Stomach (tissue), 9 donors: Measurements from ENCODE around the gene LRRTM4. TPM values are rescaled to one million over a fixed set of nuclear protein-coding genes. Genes with fewer than 3 reads are reported as not detected.

ENCODE experiments used
- DNase-seq, 2 donors: peaks; one replicate each; pipeline versions ENCODE4 v3.0.0 to v3.0.0-alpha.2; 2013 to 2019
- H3K27ac ChIP-seq, 5 donors: fragments of 200-600 bp in 4 of 5; sonication (generic) in 4 of 5; one replicate each; pipeline ENCODE4 v1.5.1; 2013 to 2019; ENCODE audit warnings: mild to moderate bottlenecking in 1 of 5, moderate library complexity in 1 of 5
- H3K27me3 ChIP-seq, 3 donors: fragments of 200-600 bp; sonication (generic); one replicate each; pipeline ENCODE4 v1.5.1; 2017 to 2019; ENCODE audit warnings: mixed run types in 1 of 3
- H3K36me3 ChIP-seq, 4 donors: fragments of 200-600 bp; sonication (generic); 1 replicate in 3 of 4; 2 replicates in 1 of 4; pipeline ENCODE4 v1.5.1; 2016 to 2019
- H3K4me1 ChIP-seq, 4 donors: fragments of 200-600 bp; sonication (generic); one replicate each; pipeline ENCODE4 v1.5.1; 2016 to 2019
- H3K4me3 ChIP-seq, 4 donors: fragments of 200-600 bp; sonication (generic) in 3 of 4; one replicate each; pipeline ENCODE4 v1.5.1; 2016 to 2019; ENCODE audit warnings: mild to moderate bottlenecking in 1 of 4
- H3K9me3 ChIP-seq, 4 donors: fragments of 200-600 bp; sonication (generic); one replicate each; pipeline ENCODE4 v1.5.1; 2016 to 2019
- CTCF ChIP-seq, 7 experiments: fragments of 450-650 bp in 4 of 7; fragments of 200-600 bp in 3 of 7; sonication (generic) in 3 of 7; IDR thresholded peaks; one replicate each; pipeline ENCODE4 v1.5.1; 2016 to 2019; ENCODE audit warnings: antibody characterized with exemption in 7 of 7, control low read depth in 2 of 7, mild to moderate bottlenecking in 1 of 7
- EP300 ChIP-seq: sonication (generic); formaldehyde crosslinking; IDR thresholded peaks from one replicate; pipeline ENCODE4 v1.6.1; 2017; ENCODE audit warnings: antibody characterized with exemption
- POLR2A ChIP-seq, 4 donors: fragments of 450-650 bp; IDR thresholded peaks; one replicate each; pipeline ENCODE4 v1.6.1; 2016; ENCODE audit warnings: antibody characterized with exemption in 4 of 4, control low read depth in 2 of 4, mild to moderate bottlenecking in 1 of 4, moderate library complexity in 1 of 4
- POLR2AphosphoS5 ChIP-seq, 3 donors: sonication (generic); formaldehyde crosslinking; IDR thresholded peaks; one replicate each; pipeline ENCODE4 v1.6.1; 2016; ENCODE audit warnings: antibody characterized with exemption in 3 of 3
- WGBS, 5 donors: extraction: QIAGEN DNeasy Blood & Tissue Kit in 3 of 5; methylation state at CpG; one replicate each; pipeline versions ENCODE4 v1.1.5 to v1.1.7; 2013 to 2018; 5-methylcytosine and 5-hydroxymethylcytosine counted together
- intact Hi-C: fragments of 100-400 bp; cut with DNase I; formaldehyde crosslinking; loops from one replicate; pipeline ENCODE4 v1.15.1; 2023; ENCODE audit warnings: low total_unique reads
- polyA plus RNA-seq, 3 donors: library from polyadenylated mRNA; stranded (reverse); fragments of 200-250 nt; gene quantifications; one replicate each; pipeline ENCODE4 v1.2.3, GENCODE V29; 2013
- total RNA-seq, 5 donors: library from RNA; depleted of rRNA; stranded (reverse); fragments of >200 nt; gene quantifications; one replicate each; pipeline versions ENCODE4 v1.1.0 to v1.2.3, GENCODE V29; 2014 to 2016
- donor health status: healthy with polysubstance abuse.
- donor health status: Bipolar disorder and iron deficiency.
- donor health status: healthy.

The LRRTM4 gene
- total and polyA plus RNA-seq, 8 donors = 0.13 to 2.2 (median 0.19) TPM; not detected in 5

DNA sequence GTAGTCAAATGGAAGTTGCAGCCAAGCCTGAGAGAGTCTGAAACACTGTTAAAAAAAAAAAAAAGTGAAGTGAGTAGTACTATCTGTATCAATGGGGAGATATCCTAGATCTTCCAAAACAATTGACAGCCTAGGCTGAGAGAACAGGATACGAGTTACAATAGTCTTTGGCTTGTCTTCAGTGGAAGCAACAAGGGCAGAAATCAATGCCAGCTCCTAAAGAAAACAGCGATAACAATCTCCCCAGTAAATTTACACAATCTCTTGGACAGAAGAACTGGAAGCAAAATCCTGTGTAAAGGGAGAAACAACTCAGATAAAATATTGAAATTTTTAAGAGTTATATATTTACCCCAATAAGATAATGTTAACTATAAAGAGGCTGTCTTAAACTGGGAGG, 508.7 kb downstream of the LRRTM4 start:
- no peak for TF ChIP-seq POLR2AphosphoS5 (IDR thresholded peaks at IDR 0.05)
- no peak for TF ChIP-seq CTCF (IDR thresholded peaks at IDR 0.05)
- TF ChIP-seq EP300 = no peak
- no peak for TF ChIP-seq POLR2A (IDR thresholded peaks at IDR 0.05)
- intact Hi-C loops = no loop called here

DNA sequence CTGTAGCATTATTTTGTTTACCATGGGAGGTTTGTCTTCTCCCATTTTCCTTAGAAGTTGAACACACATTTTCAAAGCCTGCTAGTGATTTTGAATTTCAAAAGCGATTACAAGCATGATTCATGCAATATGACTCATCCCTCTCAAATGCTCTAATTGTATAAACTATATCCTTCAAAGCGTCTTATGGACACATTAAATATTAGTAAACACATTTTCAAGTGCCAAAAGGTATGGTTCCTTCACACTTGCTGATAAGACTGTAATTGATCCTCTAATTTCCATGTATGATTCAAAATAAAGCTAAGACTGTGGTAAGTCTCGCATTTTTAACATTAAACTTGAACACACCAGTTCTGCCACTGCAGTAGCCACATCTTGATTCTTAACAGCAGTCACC, 512.9 kb downstream of the LRRTM4 start:
- H3K27ac ChIP-seq = peak overlapping the region in 1 of 5 donors; percentile 2
- no peaks in the 10 kb centered on the region for H3K27me3 ChIP-seq
- DNase-seq = no peak
- no peaks in the 10 kb centered on the region for H3K9me3 ChIP-seq
- TF ChIP-seq POLR2AphosphoS5 (IDR thresholded peaks at IDR 0.05) = no peak
- TF ChIP-seq CTCF (IDR thresholded peaks at IDR 0.05) = no peak
- no peak for TF ChIP-seq POLR2A (IDR thresholded peaks at IDR 0.05)
- no peak for TF ChIP-seq EP300
- H3K36me3 ChIP-seq = no peaks in the 10 kb centered on the region
- H3K4me1 ChIP-seq = peaks cover 0 to 6% (median 0%) of the 10 kb centered on the region in 4 donors
- no peak overlapping the region for H3K4me3 ChIP-seq
- WGBS, 5 donors = 43 to 62% (median 56%) methylated on average over 3 of the region's 3 CpGs
- intact Hi-C loops = no loop called here

More for the DNA sequence above, 508.7 kb downstream of the LRRTM4 start:
- WGBS, 5 donors = 23 to 41% (median 33%) methylated on average over 2 of the region's 2 CpGs
- no peak overlapping the region for H3K4me3 ChIP-seq
- no peaks in the 10 kb centered on the region for H3K27me3 ChIP-seq
- H3K4me1 ChIP-seq = peaks cover 0 to 6% (median 0%) of the 10 kb centered on the region in 4 donors
- no peaks in the 10 kb centered on the region for H3K36me3 ChIP-seq
- H3K27ac ChIP-seq = no peak overlapping the region
- no peaks in the 10 kb centered on the region for H3K9me3 ChIP-seq
- DNase-seq = no peak

DNA sequence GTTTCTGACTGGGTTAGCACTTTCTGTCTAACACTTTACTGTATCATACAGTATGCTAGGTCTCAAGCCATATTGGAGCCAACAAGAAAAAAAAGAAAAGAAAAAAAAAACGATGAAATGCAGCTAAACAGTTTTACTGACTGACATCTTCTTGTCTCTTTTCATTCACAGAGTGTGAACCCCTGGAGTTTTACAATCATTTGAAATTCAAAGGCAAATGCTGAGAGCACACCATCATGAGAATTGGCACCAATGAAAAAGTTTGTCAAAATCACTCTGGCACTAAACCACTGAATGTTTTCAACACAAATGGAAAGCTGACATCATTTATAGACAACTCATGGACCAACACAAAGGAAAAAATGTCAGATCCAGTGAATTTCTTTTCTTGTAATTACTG, 513.3 kb downstream of the LRRTM4 start:
- DNase-seq = no peak
- intact Hi-C loops = no loop called here
- no peak overlapping the region for H3K27ac ChIP-seq

GRCh38 chr2:77007686-77008085, 514.5 kb downstream of the LRRTM4 start:
- no peak overlapping the region for H3K27ac ChIP-seq
- TF ChIP-seq CTCF (IDR thresholded peaks at IDR 0.05) (no peak), POLR2AphosphoS5 (IDR thresholded peaks at IDR 0.05) (no peak), POLR2A (IDR thresholded peaks at IDR 0.05) (no peak), EP300 (no peak)
- 21 to 46% (median 36%) methylated on average over 2 of the region's 2 CpGs for WGBS, 5 donors
- no peaks in the 10 kb centered on the region for H3K27me3 ChIP-seq
- no peaks in the 10 kb centered on the region for H3K9me3 ChIP-seq
- H3K4me3 ChIP-seq = no peak overlapping the region
- no peaks in the 10 kb centered on the region for H3K36me3 ChIP-seq
- intact Hi-C loops = no loop called here
- DNase-seq = no peak
- H3K4me1 ChIP-seq = no peaks in the 10 kb centered on the region

More for the DNA sequence above, 513.3 kb downstream of the LRRTM4 start:
- Histone ChIP-seq H3K27me3 (no peaks in the 10 kb centered on the region), H3K4me3 (no peak overlapping the region), H3K36me3 (no peaks in the 10 kb centered on the region), H3K4me1 (peaks cover 0 to 4% (median 0%) of the 10 kb centered on the region in 4 donors), H3K9me3 (no peaks in the 10 kb centered on the region)
- no peak for TF ChIP-seq POLR2AphosphoS5 (IDR thresholded peaks at IDR 0.05)
- TF ChIP-seq POLR2A (IDR thresholded peaks at IDR 0.05) = no peak
- no peak for TF ChIP-seq CTCF (IDR thresholded peaks at IDR 0.05)
- TF ChIP-seq EP300 = no peak
- WGBS, 5 donors = 7 to 22% (median 15%) methylated on average over 1 of the region's 1 CpG
